NCI-H1417 (cell line): ENCODE data around the gene NVL.
"Not testable (repeated sequence)": the region's sequence is repeated elsewhere in the genome, so short reads cannot be mapped to it uniquely, and the experiment has no call there.

Experiments used
- DNase-seq, 3 experiments: peaks; one replicate each; lab custom pipeline; 2025; lab: John Stamatoyannopoulos, UW

The NVL gene

GRCh38 chr1:224338150-224338838, 8.3 kb upstream of the NVL start:
- DNase-seq: no peak

- no peak for DNase-seq
Observed at GRCh38 chr1:224333939-224334786, 4.2 kb upstream of the NVL start.

GRCh38 chr1:224333309-224333926, 3.4 kb upstream of the NVL start:
- DNase-seq: peak; percentile 33 to 79 (median 49)

GRCh38 chr1:224331824-224332223, 1.9 kb upstream of the NVL start:
- no peak for DNase-seq

GRCh38 chr1:224331326-224331725, 1.4 kb upstream of the NVL start:
- peak in 1 of 3 experiments; percentile 31 for DNase-seq

- no peak for DNase-seq
Observed at GRCh38 chr1:224329484-224329841, 509 bp downstream of the NVL start.

- DNase-seq: no peak
Observed at GRCh38 chr1:224328644-224329043, 1.3 kb downstream of the NVL start.

GRCh38 chr1:224325959-224326358, 4.0 kb downstream of the NVL start:
- DNase-seq: no peak

GRCh38 chr1:224321706-224322105, 8.3 kb downstream of the NVL start:
- DNase-seq: no peak

- DNase-seq: peak in 2 of 3 experiments; percentile 36 to 74
Observed at GRCh38 chr1:224317383-224318045, 12.5 kb downstream of the NVL start.

GRCh38 chr1:224312025-224312424, 17.9 kb downstream of the NVL start:
- DNase-seq: no peak

GRCh38 chr1:224311503-224311902, 18.5 kb downstream of the NVL start:
- not testable (repeated sequence) for DNase-seq

- no peak for DNase-seq
Observed at GRCh38 chr1:224308064-224308463, 21.9 kb downstream of the NVL start.

GRCh38 chr1:224304767-224305166, 25.2 kb downstream of the NVL start:
- no peak for DNase-seq

- no peak for DNase-seq
Observed at GRCh38 chr1:224302947-224303346, 27.0 kb downstream of the NVL start.

GRCh38 chr1:224301391-224301790, 28.6 kb downstream of the NVL start:
- no peak for DNase-seq

GRCh38 chr1:224300346-224300745, 29.6 kb downstream of the NVL start:
- no peak for DNase-seq

GRCh38 chr1:224298346-224299330, 31.3 kb downstream of the NVL start:
- no peak for DNase-seq

- no peak for DNase-seq
Observed at GRCh38 chr1:224294775-224295174, 35.2 kb downstream of the NVL start.

GRCh38 chr1:224292419-224292818, 37.6 kb downstream of the NVL start:
- DNase-seq: no peak

- DNase-seq: no peak
Observed at GRCh38 chr1:224289396-224289795, 40.6 kb downstream of the NVL start.
